Stimulated activated effector memory CD8-positive, alpha-beta T cell treated with anti-CD3 and anti-CD28 coated beads, Interleukin-12 subunit alpha, Interleukin-12 subunit beta, amount 100 ng/mL, for 72 hours (primary cell): ENCODE measurements around the gene PLD4.
"Not testable (repeated sequence)": the region's sequence is repeated elsewhere in the genome, so short reads cannot be mapped to it uniquely, and the experiment has no call there.

Experiments
- ATAC-seq: fragments of 150-1000 bp; cut with Tn5 transposase; 2 replicates; pipeline ENCODE4 v1.10.0; 2021
- DNase-seq, 2 donors: peaks; one replicate each; pipeline ENCODE4 v3.0.0; 2021 to 2022; ENCODE audit warnings: low spot score in 2 of 2
- H3K27ac Mint-ChIP-seq: one replicate; pipeline ENCODE4 v1.8.0; 2022; ENCODE audit warnings: mild to moderate bottlenecking, mixed read lengths
- H3K36me3 Mint-ChIP-seq: one replicate; pipeline ENCODE4 v1.8.0; 2022; ENCODE audit warnings: mild to moderate bottlenecking, mixed read lengths
- H3K4me1 Mint-ChIP-seq: one replicate; pipeline ENCODE4 v1.8.0; 2022; ENCODE audit warnings: mixed read lengths
- H3K4me3 Mint-ChIP-seq: one replicate; pipeline ENCODE4 v1.8.0; 2022; ENCODE audit warnings: mild to moderate bottlenecking, mixed read lengths
- H3K9me3 Mint-ChIP-seq: one replicate; pipeline ENCODE4 v1.8.0; 2022; ENCODE audit warnings: mixed read lengths

Gene PLD4

GRCh38 chr14:104883681-104884361 is 40.9 kb upstream of the PLD4 start:
- H3K27ac Mint-ChIP-seq: no peak overlapping the region
- H3K9me3 Mint-ChIP-seq: no peaks in the 10 kb centered on the region
- DNase-seq (no peak), ATAC-seq (no peak)
- H3K4me3 Mint-ChIP-seq: no peak overlapping the region
- no peaks in the 10 kb centered on the region for H3K36me3 Mint-ChIP-seq
- H3K4me1 Mint-ChIP-seq: no peaks in the 10 kb centered on the region

GRCh38 chr14:104884381-104884780 is 40.3 kb upstream of the PLD4 start:
- DNase-seq, H3K9me3 Mint-ChIP-seq, H3K4me3 Mint-ChIP-seq, H3K27ac Mint-ChIP-seq, ATAC-seq, H3K36me3 Mint-ChIP-seq, H3K4me1 Mint-ChIP-seq: not testable (repeated sequence)

GRCh38 chr14:104885031-104885972 is 39.4 kb upstream of the PLD4 start:
- ATAC-seq (no peak), DNase-seq (no peak)
- Mint-ChIP-seq H3K27ac (no peak overlapping the region), H3K4me3 (no peak overlapping the region), H3K4me1 (no peaks in the 10 kb centered on the region), H3K36me3 (no peaks in the 10 kb centered on the region), H3K9me3 (no peaks in the 10 kb centered on the region)

- DNase-seq: no peak
- no peak for ATAC-seq
Measured at GRCh38 chr14:104885973-104886689, 38.5 kb upstream of the PLD4 start.

GRCh38 chr14:104886690-104887622 is 37.7 kb upstream of the PLD4 start:
- no peak for ATAC-seq
- no peak overlapping the region for H3K27ac Mint-ChIP-seq

More at GRCh38 chr14:104885973-104886689, 38.5 kb upstream of the PLD4 start:
- no peaks in the 10 kb centered on the region for H3K36me3 Mint-ChIP-seq
- H3K27ac Mint-ChIP-seq: no peak overlapping the region
- no peaks in the 10 kb centered on the region for H3K9me3 Mint-ChIP-seq
- H3K4me3 Mint-ChIP-seq: no peak overlapping the region
- H3K4me1 Mint-ChIP-seq: no peaks in the 10 kb centered on the region

GRCh38 chr14:104887623-104888488 is 36.8 kb upstream of the PLD4 start:
- Mint-ChIP-seq H3K9me3 (no peaks in the 10 kb centered on the region), H3K4me1 (no peaks in the 10 kb centered on the region), H3K4me3 (no peak overlapping the region), H3K27ac (no peak overlapping the region), H3K36me3 (no peaks in the 10 kb centered on the region)
- ATAC-seq: no peak
- DNase-seq: no peak

More at GRCh38 chr14:104886690-104887622, 37.7 kb upstream of the PLD4 start:
- no peaks in the 10 kb centered on the region for H3K4me1 Mint-ChIP-seq
- H3K9me3 Mint-ChIP-seq: no peaks in the 10 kb centered on the region
- H3K36me3 Mint-ChIP-seq: no peaks in the 10 kb centered on the region
- DNase-seq: no peak
- no peak overlapping the region for H3K4me3 Mint-ChIP-seq

GRCh38 chr14:104888489-104889374 is 35.9 kb upstream of the PLD4 start:
- H3K4me1 Mint-ChIP-seq: no peaks in the 10 kb centered on the region
- no peak overlapping the region for H3K4me3 Mint-ChIP-seq
- no peaks in the 10 kb centered on the region for H3K9me3 Mint-ChIP-seq
- DNase-seq: no peak
- no peak for ATAC-seq
- no peaks in the 10 kb centered on the region for H3K36me3 Mint-ChIP-seq
- H3K27ac Mint-ChIP-seq: no peak overlapping the region

GRCh38 chr14:104889375-104889757 is 35.3 kb upstream of the PLD4 start:
- H3K4me3 Mint-ChIP-seq: no peak overlapping the region
- DNase-seq: no peak
- H3K36me3 Mint-ChIP-seq: no peaks in the 10 kb centered on the region
- no peaks in the 10 kb centered on the region for H3K4me1 Mint-ChIP-seq
- no peak overlapping the region for H3K27ac Mint-ChIP-seq
- H3K9me3 Mint-ChIP-seq: no peaks in the 10 kb centered on the region
- ATAC-seq: no peak

GRCh38 chr14:104890292-104890691 is 34.4 kb upstream of the PLD4 start:
- not testable (repeated sequence) for H3K4me1 Mint-ChIP-seq, H3K27ac Mint-ChIP-seq, DNase-seq, H3K9me3 Mint-ChIP-seq, H3K4me3 Mint-ChIP-seq, H3K36me3 Mint-ChIP-seq, ATAC-seq

- H3K4me1 Mint-ChIP-seq: no peaks in the 10 kb centered on the region
- H3K27ac Mint-ChIP-seq: no peak overlapping the region
- H3K9me3 Mint-ChIP-seq: no peaks in the 10 kb centered on the region
- DNase-seq: no peak
- peaks cover 5% of the 10 kb centered on the region for H3K36me3 Mint-ChIP-seq
- no peak overlapping the region for H3K4me3 Mint-ChIP-seq
- ATAC-seq: no peak
Measured at GRCh38 chr14:104891121-104891551, 33.5 kb upstream of the PLD4 start.

GRCh38 chr14:104891664-104892530 is 32.8 kb upstream of the PLD4 start:
- peaks cover 5% of the 10 kb centered on the region for H3K36me3 Mint-ChIP-seq
- no peak for ATAC-seq
- no peak for DNase-seq
- peaks cover 5% of the 10 kb centered on the region for H3K4me1 Mint-ChIP-seq
- H3K27ac Mint-ChIP-seq: no peak overlapping the region
- H3K4me3 Mint-ChIP-seq: no peak overlapping the region
- no peaks in the 10 kb centered on the region for H3K9me3 Mint-ChIP-seq
